PC-9 (cell line): ENCODE measurements around the gene RAB28.

Experiments used
- CTCF ChIP-seq: fragments of 200-600 bp; sonication (generic); conservative IDR thresholded peaks from 2 replicates; pipeline ENCODE4 v1.6.1; 2017; ENCODE audit warnings: mixed run types, antibody characterized with exemption, mild to moderate bottlenecking, moderate library complexity
- EZH2 ChIP-seq: fragments of 200-600 bp; sonication (generic); IDR thresholded peaks from 2 replicates; pipeline ENCODE4 v1.8.0; 2017; ENCODE audit warnings: antibody characterized with exemption, low read depth

GRCh38 chr4:13430834-13431568, 53.1 kb downstream of the RAB28 start:
- no peak for TF ChIP-seq EZH2
- peak; percentile 44 for TF ChIP-seq CTCF
